K562 (cell line): ENCODE data around the gene PCK2. TPM values are rescaled to one million over a fixed set of nuclear protein-coding genes. Genes with fewer than 3 reads are reported as not detected.

Experiments used
- C11orf30 ChIP-seq: fragments of 450-650 bp; IDR thresholded peaks from 2 replicates; pipeline ENCODE4 v1.6.1; 2016; ENCODE audit warnings: low read depth, mild to moderate bottlenecking
- CBX3 ChIP-seq, 2 experiments: IDR thresholded peaks; 1 replicate in 1 of 2; 2 replicates in 1 of 2; pipeline ENCODE4 v1.6.1; 2012; ENCODE audit warnings: inconsistent platforms in 2 of 2, low read length in 2 of 2, borderline replicate concordance in 1 of 2, control low read depth in 1 of 2
- CEBPB ChIP-seq: fragments of 450-650 bp; IDR thresholded peaks from 2 replicates; pipeline ENCODE4 v1.6.1; 2016; ENCODE audit warnings: missing genetic modification characterization, missing compliant biosample characterization
- CSDE1 ChIP-seq, 2 experiments: fragments of 450-650 bp; IDR thresholded peaks; 2 replicates each; pipeline ENCODE4 v1.6.1; 2016; ENCODE audit warnings: mild to moderate bottlenecking in 1 of 2
- DNMT1 ChIP-seq: fragments of 450-650 bp; IDR thresholded peaks from 2 replicates; pipeline ENCODE4 v1.6.1; 2016; ENCODE audit warnings: antibody characterized with exemption, mild to moderate bottlenecking
- HDGF ChIP-seq: fragments of 450-650 bp; IDR thresholded peaks from 2 replicates; pipeline ENCODE4 v1.6.1; 2016
- KDM2B ChIP-seq: fragments of 250-450 bp; sonication (Bioruptor Pico); IDR thresholded peaks from 2 replicates; pipeline ENCODE4 v1.8.0; 2021; ENCODE audit warnings: mild to moderate bottlenecking, moderate library complexity
- NFATC3 ChIP-seq: fragments of 450-650 bp; IDR thresholded peaks from 2 replicates; pipeline ENCODE4 v1.6.1; 2017; ENCODE audit warnings: mild to moderate bottlenecking
- NRF1 ChIP-seq, 2 experiments: fragments of 450-650 bp; IDR thresholded peaks in 1 of 2; conservative IDR thresholded peaks in 1 of 2; 2 replicates each; pipeline ENCODE4 v1.6.1; 2014; ENCODE audit warnings: mild to moderate bottlenecking in 2 of 2
- RB1 ChIP-seq: fragments of 450-650 bp; IDR thresholded peaks from 2 replicates; pipeline ENCODE4 v1.6.1; 2017; ENCODE audit warnings: low read depth, mild to moderate bottlenecking
- SMAD4 ChIP-seq: fragments of 250-450 bp; sonication (Bioruptor Pico); conservative IDR thresholded peaks from 2 replicates; pipeline ENCODE4 v1.8.0; 2021; ENCODE audit warnings: inconsistent platforms, mild to moderate bottlenecking, moderate library complexity
- SP2 ChIP-seq: IDR thresholded peaks from 2 replicates; pipeline ENCODE4 v1.6.1; 2011; ENCODE audit warnings: mild to moderate bottlenecking, low read depth, low read length, moderate library complexity; ENCODE audit not compliant: poor library complexity, severe bottlenecking; ENCODE audit errors: extremely low read depth
- SPI1 ChIP-seq: IDR thresholded peaks from 2 replicates; pipeline ENCODE4 v1.6.1; 2011; ENCODE audit warnings: low read depth, low read length, control low read depth, borderline replicate concordance
- TCF15 ChIP-seq: fragments of 250-450 bp; sonication (Bioruptor Pico); IDR thresholded peaks from 2 replicates; pipeline ENCODE4 v1.8.0; 2022; ENCODE audit warnings: moderate library complexity, mild to moderate bottlenecking, inconsistent platforms
- ZBTB5 ChIP-seq: fragments of 450-650 bp; IDR thresholded peaks from 2 replicates; pipeline ENCODE4 v1.6.1; 2017; ENCODE audit warnings: antibody characterized with exemption
- ZNF12 ChIP-seq: sonication (generic); formaldehyde crosslinking; IDR thresholded peaks from 2 replicates; pipeline ENCODE4 v1.4.0; 2020; ENCODE audit warnings: mild to moderate bottlenecking, missing genetic modification reagents
- ZNF263 ChIP-seq: sonication (generic); formaldehyde crosslinking; IDR thresholded peaks from 2 replicates; pipeline ENCODE4 v1.8.0; 2022; ENCODE audit warnings: mild to moderate bottlenecking, missing genetic modification reagents, borderline replicate concordance
- ZSCAN29 ChIP-seq: fragments of 450-650 bp; IDR thresholded peaks from 2 replicates; pipeline ENCODE4 v1.6.1; 2017
- polyA plus RNA-seq, 8 experiments: library from polyadenylated mRNA; depleted of rRNA in 4 of 8; stranded (reverse) in 5 of 8; unstranded in 3 of 8; fragments of >200 nt; fragmentation: Nextera tagmentation in 2 of 8; fragmentation: Illumina TruSeq in 1 of 8; extraction: Ambion mirVana in 2 of 8; extraction: Trizol in 1 of 8; gene quantifications; 2 replicates each; pipeline versions ENCODE4 v1.2.1 to v1.2.3, GENCODE V29; 2011 to 2014; ENCODE audit warnings: inconsistent platforms in 1 of 8, missing spikeins in 1 of 8
- total RNA-seq, 7 experiments: library from RNA; depleted of rRNA in 6 of 7; stranded (reverse); fragments of >200 nt in 6 of 7; fragmentation: Illumina TruSeq in 2 of 7; extraction: Trizol in 2 of 7; gene quantifications; 2 replicates each; pipeline versions ENCODE4 v1.2.1 to v1.2.3, GENCODE V29; 2011 to 2021; ENCODE audit warnings: low replicate concordance in 1 of 7
- TF ChIP-seq, protein P1 (sequence below), 2 experiments: IDR thresholded peaks; 2 replicates each; pipeline ENCODE4 v1.6.1; 2011; ENCODE audit warnings: borderline replicate concordance in 1 of 2, control low read depth in 1 of 2, low read depth in 1 of 2, low read length in 1 of 2, mild to moderate bottlenecking in 1 of 2, mixed read lengths in 1 of 2, moderate library complexity in 1 of 2; ENCODE audit not compliant: insufficient read depth in 1 of 2, insufficient read length in 1 of 2, poor library complexity in 1 of 2, severe bottlenecking in 1 of 2; ENCODE audit errors: extremely low read depth in 1 of 2
- TF ChIP-seq, protein P2 (sequence below), 2 experiments: fragments of 450-650 bp; conservative IDR thresholded peaks; 2 replicates each; pipeline ENCODE4 v1.6.1; 2017; ENCODE audit warnings: mild to moderate bottlenecking in 2 of 2, moderate library complexity in 2 of 2
- TF ChIP-seq, protein P3 (sequence below): fragments of 250-450 bp; sonication (Bioruptor Pico); IDR thresholded peaks from 2 replicates; pipeline ENCODE4 v1.4.0; 2020; ENCODE audit warnings: mild to moderate bottlenecking

The PCK2 gene
- total and polyA plus RNA-seq, 9 of the 15 experiments (the other 6 are each of a cell fraction or from before 2014, with no cell fraction given), result 3.3 to 60.9 (median 30.4) TPM

DNA sequence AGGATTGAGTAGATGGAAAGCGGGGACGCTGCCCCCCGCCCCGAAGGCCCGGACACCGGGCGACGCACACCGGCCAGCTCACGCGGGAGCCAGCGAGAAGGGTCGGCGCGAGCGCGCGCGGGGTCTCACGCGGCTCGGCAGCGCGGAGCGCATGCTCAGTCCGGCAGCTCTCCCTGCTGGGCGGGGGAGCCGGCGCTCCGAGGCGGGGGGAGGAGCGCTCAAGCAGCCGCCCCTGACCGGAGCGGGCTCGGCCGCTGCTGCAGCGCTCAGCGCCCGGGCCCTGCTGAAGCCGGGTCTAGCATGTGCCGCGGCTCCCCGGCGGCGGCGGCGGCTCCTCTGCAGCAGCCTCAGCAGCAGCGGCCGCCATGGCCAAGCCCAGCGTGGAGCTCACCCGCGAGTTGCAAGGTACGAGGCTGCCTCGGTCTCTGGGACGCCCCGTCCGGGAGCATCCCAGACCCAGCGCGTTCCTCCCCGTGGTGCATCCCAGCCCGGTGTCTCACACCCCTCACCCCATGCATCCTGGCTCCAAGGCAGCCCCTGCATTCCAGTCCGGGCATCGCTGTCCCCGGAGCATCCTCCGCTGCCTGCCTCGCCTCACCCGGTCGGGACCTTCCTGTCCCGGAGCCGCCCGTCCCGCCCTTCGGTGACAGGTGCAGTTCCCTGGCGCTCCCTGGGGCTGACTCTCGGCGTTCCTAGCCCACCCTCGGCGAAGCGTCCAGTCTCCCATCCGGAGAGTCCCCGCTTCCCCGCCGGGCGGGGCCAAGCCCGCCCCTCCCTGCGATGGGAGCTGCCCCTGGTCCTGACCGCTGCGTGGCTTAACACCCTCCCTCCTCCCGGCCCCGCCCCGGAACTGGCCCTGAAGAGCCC lies 42.1 kb upstream of the PCK2 start, which contains the start of gene CARMIL3 (continued):
- TF ChIP-seq ZBTB5 (no peak), SMAD4 (no peak), TCF15 (CRISPR knock-in tag) (no peak), ZNF263 (CRISPR knock-in tag) (0 out of 2 replicates have a peak, but pooled peaks have one; percentile 30), HDGF (no peak), SP2 (no peak), CEBPB (tag) (no peak), CSDE1 (IDR thresholded peaks at IDR 0.05) (no peak), C11orf30 (no peak), NFATC3 (no peak), ZNF12 (CRISPR knock-in tag) (peak; percentile 36; the same call in 1 of the 2 replicates), DNMT1 (no peak), ZSCAN29 (no peak), KDM2B (CRISPR knock-in tag) (0 out of 2 replicates have a peak, but pooled peaks have one; percentile 55), SPI1 (no peak), NRF1 (conservative IDR thresholded peaks at IDR 0.05 in 1 of 2, IDR thresholded peaks at IDR 0.05 in 1 of 2) (peak; percentile 88 to 89), RB1 (peak; percentile 64; the same call in 1 of the 2 replicates), CBX3 (IDR thresholded peaks at IDR 0.05; ENCODE audit: borderline replicate concordance in 1 of 2, low read length in 2 of 2) (no peak)
- TF ChIP-seq, protein P1, sequence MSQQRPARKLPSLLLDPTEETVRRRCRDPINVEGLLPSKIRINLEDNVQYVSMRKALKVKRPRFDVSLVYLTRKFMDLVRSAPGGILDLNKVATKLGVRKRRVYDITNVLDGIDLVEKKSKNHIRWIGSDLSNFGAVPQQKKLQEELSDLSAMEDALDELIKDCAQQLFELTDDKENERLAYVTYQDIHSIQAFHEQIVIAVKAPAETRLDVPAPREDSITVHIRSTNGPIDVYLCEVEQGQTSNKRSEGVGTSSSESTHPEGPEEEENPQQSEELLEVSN (IDR thresholded peaks at IDR 0.05; ENCODE audit: borderline replicate concordance in 1 of 2, extremely low read depth in 1 of 2, insufficient read depth in 1 of 2, insufficient read length in 1 of 2, low read depth in 1 of 2, low read length in 1 of 2, poor library complexity in 1 of 2, severe bottlenecking in 1 of 2), result peak in 1 of 2 experiments; percentile 70
- TF ChIP-seq, protein P2, sequence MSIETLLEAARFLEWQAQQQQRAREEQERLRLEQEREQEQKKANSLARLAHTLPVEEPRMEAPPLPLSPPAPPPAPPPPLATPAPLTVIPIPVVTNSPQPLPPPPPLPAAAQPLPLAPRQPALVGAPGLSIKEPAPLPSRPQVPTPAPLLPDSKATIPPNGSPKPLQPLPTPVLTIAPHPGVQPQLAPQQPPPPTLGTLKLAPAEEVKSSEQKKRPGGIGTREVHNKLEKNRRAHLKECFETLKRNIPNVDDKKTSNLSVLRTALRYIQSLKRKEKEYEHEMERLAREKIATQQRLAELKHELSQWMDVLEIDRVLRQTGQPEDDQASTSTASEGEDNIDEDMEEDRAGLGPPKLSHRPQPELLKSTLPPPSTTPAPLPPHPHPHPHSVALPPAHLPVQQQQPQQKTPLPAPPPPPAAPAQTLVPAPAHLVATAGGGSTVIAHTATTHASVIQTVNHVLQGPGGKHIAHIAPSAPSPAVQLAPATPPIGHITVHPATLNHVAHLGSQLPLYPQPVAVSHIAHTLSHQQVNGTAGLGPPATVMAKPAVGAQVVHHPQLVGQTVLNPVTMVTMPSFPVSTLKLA (conservative IDR thresholded peaks at IDR 0.05), result no peak
- TF ChIP-seq, protein P3, sequence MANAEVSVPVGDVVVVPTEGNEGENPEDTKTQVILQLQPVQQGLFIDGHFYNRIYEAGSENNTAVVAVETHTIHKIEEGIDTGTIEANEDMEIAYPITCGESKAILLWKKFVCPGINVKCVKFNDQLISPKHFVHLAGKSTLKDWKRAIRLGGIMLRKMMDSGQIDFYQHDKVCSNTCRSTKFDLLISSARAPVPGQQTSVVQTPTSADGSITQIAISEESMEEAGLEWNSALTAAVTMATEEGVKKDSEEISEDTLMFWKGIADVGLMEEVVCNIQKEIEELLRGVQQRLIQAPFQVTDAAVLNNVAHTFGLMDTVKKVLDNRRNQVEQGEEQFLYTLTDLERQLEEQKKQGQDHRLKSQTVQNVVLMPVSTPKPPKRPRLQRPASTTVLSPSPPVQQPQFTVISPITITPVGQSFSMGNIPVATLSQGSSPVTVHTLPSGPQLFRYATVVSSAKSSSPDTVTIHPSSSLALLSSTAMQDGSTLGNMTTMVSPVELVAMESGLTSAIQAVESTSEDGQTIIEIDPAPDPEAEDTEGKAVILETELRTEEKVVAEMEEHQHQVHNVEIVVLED (CRISPR knock-in tag), result no peak
